CD8-positive, alpha-beta memory T cell (primary cell): ENCODE measurements around the gene ENOSF1. TPM values are rescaled to one million over a fixed set of nuclear protein-coding genes. Genes with fewer than 3 reads are reported as not detected.

ENCODE experiments used
- CTCF ChIA-PET: fragments of 350-600 bp; sonication (Branson Sonifier 250); formaldehyde crosslinking; loops from one replicate; lab custom pipeline; 2021; ENCODE audit warnings: antibody characterized with exemption; lab: Charles Lee
- POLR2A ChIA-PET: fragments of 350-600 bp; sonication (Branson Sonifier 250); formaldehyde crosslinking; loops from one replicate; lab custom pipeline; 2021; ENCODE audit warnings: antibody characterized with exemption; lab: Charles Lee
- DNase-seq, 5 donors: peaks; one replicate each; pipeline versions ENCODE4 v3.0.0 to v3.0.0-alpha.2; 2020 to 2022; ENCODE audit warnings: mixed read lengths in 1 of 5
- H3K27ac ChIP-seq: one replicate; pipeline ENCODE4 v1.7.0; 2013; ENCODE audit warnings: low read depth, mild to moderate bottlenecking, low read length, moderate library complexity
- H3K27me3 ChIP-seq: 2 replicates; pipeline ENCODE4 v1.7.0; 2013; ENCODE audit warnings: low read length, mild to moderate bottlenecking; ENCODE audit not compliant: insufficient read depth, poor library complexity, severe bottlenecking
- H3K36me3 ChIP-seq: 2 replicates; pipeline ENCODE4 v1.7.0; 2013; ENCODE audit warnings: mild to moderate bottlenecking, low read length, moderate library complexity; ENCODE audit not compliant: insufficient read depth
- H3K4me1 ChIP-seq: 2 replicates; pipeline ENCODE4 v1.7.0; 2013; ENCODE audit warnings: mild to moderate bottlenecking, low read length, moderate library complexity; ENCODE audit not compliant: insufficient read depth
- H3K4me3 ChIP-seq: 2 replicates; pipeline ENCODE4 v1.7.0; 2013; ENCODE audit warnings: mild to moderate bottlenecking, low read length
- H3K9me3 ChIP-seq: 2 replicates; pipeline ENCODE4 v1.7.0; 2013; ENCODE audit warnings: mild to moderate bottlenecking, low read length
- H3K27ac Mint-ChIP-seq, 8 donors: one replicate each; pipeline ENCODE4 v1.8.0; 2020 to 2021; ENCODE audit warnings: mixed read lengths in 8 of 8, mild to moderate bottlenecking in 6 of 8, inconsistent platforms in 3 of 8, moderate library complexity in 3 of 8
- H3K27me3 Mint-ChIP-seq, 2 donors: one replicate each; pipeline ENCODE4 v1.8.0; 2020 to 2021; ENCODE audit warnings: mixed read lengths in 2 of 2, mild to moderate bottlenecking in 1 of 2, moderate library complexity in 1 of 2
- H3K36me3 Mint-ChIP-seq, 3 donors: one replicate each; pipeline ENCODE4 v1.8.0; 2020 to 2021; ENCODE audit warnings: mixed read lengths in 3 of 3, inconsistent platforms in 1 of 3, mild to moderate bottlenecking in 1 of 3
- H3K4me1 Mint-ChIP-seq, 3 donors: one replicate each; pipeline ENCODE4 v1.8.0; 2020 to 2021; ENCODE audit warnings: mixed read lengths in 3 of 3, inconsistent platforms in 1 of 3, mild to moderate bottlenecking in 1 of 3
- H3K4me3 Mint-ChIP-seq, 7 donors: one replicate each; pipeline ENCODE4 v1.8.0; 2020 to 2021; ENCODE audit warnings: mixed read lengths in 7 of 7, mild to moderate bottlenecking in 6 of 7, moderate library complexity in 4 of 7, inconsistent platforms in 2 of 7
- H3K9me3 Mint-ChIP-seq, 5 donors: one replicate each; pipeline ENCODE4 v1.8.0; 2020 to 2022; ENCODE audit warnings: mixed read lengths in 5 of 5, mild to moderate bottlenecking in 3 of 5, moderate library complexity in 2 of 5, inconsistent platforms in 1 of 5
- polyA plus RNA-seq: library from polyadenylated mRNA; unstranded; fragments of 300-500 nt; fragmentation: Illumina TruSeq; gene quantifications from one replicate; pipeline ENCODE4 v1.2.3, GENCODE V29; 2021
- total RNA-seq, 2 experiments: library from RNA; stranded (reverse); gene quantifications; one replicate each; pipeline ENCODE4 v1.2.3, GENCODE V29; 2021

Gene ENOSF1
- total and polyA plus RNA-seq, 3 experiments from 2014 or later: 13.2 to 50.8 (median 45.9) TPM

DNA sequence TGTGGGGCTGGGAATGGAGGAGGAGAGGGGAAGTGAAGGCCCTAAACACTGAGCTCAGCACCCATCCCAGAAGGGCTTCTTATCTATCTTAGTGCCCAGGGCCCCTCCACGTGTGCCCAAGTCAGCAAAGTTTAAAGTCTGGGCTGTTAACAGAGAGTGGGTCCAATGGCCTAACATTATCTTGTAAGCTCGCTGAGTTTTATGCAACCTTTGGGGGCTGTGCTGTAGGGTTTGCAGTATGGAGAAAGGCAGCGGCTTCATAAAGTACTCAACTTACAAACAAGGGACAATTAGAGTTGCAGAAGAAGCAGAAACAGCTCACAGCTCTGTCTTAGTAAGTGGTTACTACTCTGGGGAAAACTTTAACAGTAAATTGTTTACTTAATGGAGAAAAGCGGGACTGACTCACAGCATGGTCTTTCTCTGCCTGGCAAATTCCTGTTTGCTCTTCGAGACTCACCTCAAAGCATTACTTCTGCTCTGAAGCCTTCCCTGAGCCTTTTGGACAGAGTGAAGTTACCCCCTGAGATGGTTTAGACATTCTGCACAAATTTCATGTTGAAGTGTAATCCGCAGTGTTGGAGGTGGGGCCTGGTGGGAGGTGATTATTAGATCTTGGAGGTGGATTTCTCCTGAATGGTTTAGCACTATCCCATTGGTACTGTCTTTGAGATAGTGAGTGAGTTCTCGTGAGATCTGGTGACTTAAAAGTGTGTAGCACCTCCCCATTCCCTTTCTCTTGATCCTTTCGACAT is 9.0 kb downstream of the ENOSF1 start:
- Mint-ChIP-seq H3K4me1 (peaks cover 10 to 34% (median 28%) of the 10 kb centered on the region in 3 donors), H3K36me3 (peaks cover 0 to 58% (median 18%) of the 10 kb centered on the region in 3 donors), H3K9me3 (no peaks in the 10 kb centered on the region), H3K27ac (peak overlapping the region in 7 of 8 donors; percentile 3 to 64 (median 47)), H3K27me3 (peaks cover 0 to 1% of the 10 kb centered on the region in 2 donors), H3K4me3 (no peak overlapping the region)
- CTCF ChIA-PET: no interaction called here
- Histone ChIP-seq H3K4me1 (no peaks in the 10 kb centered on the region), H3K27ac (no peak overlapping the region), H3K36me3 (no peaks in the 10 kb centered on the region), H3K4me3 (no peak overlapping the region), H3K27me3 (no peaks in the 10 kb centered on the region), H3K9me3 (no peaks in the 10 kb centered on the region)
- no peak for DNase-seq
- POLR2A ChIA-PET: no interaction called here

DNA sequence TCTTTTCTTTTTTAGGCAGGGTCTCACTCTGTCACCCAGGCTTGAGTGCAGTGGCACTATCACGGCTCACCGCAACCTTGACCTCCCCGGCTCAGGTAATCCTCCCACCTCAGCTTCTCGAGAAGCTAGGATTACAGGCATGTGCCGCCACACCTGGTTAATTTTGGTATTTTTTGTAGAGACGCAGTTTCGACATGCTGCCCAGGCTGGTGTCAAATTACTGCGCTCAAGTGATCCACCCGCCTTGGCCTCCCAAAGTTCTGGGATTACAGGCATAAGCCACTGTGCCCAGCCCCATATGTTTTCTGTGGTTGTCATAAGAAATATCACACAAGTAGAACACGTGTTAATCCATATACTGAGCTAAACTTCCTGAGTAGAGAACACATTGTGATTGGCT is 14.6 kb downstream of the ENOSF1 start:
- no peaks in the 10 kb centered on the region for H3K27me3 Mint-ChIP-seq
- CTCF ChIA-PET: interaction anchor here (1.6 kb wide), 1 partner anchor 133 kb away, joined by 4 read pairs; no protein-coding TSS in a partner anchor
- peaks cover 1 to 4% (median 2%) of the 10 kb centered on the region in 3 donors for H3K4me1 Mint-ChIP-seq
- Histone ChIP-seq H3K27me3 (no peaks in the 10 kb centered on the region), H3K4me1 (no peaks in the 10 kb centered on the region), H3K36me3 (peaks cover 1% of the 10 kb centered on the region), H3K27ac (no peak overlapping the region), H3K4me3 (no peak overlapping the region), H3K9me3 (no peaks in the 10 kb centered on the region)
- peaks cover 0 to 55% (median 8%) of the 10 kb centered on the region in 3 donors for H3K36me3 Mint-ChIP-seq
- POLR2A ChIA-PET: no interaction called here
- H3K9me3 Mint-ChIP-seq: no peaks in the 10 kb centered on the region
- DNase-seq: no peak
- H3K4me3 Mint-ChIP-seq: no peak overlapping the region
- peak overlapping the region in 1 of 8 donors; percentile 21 for H3K27ac Mint-ChIP-seq

DNA sequence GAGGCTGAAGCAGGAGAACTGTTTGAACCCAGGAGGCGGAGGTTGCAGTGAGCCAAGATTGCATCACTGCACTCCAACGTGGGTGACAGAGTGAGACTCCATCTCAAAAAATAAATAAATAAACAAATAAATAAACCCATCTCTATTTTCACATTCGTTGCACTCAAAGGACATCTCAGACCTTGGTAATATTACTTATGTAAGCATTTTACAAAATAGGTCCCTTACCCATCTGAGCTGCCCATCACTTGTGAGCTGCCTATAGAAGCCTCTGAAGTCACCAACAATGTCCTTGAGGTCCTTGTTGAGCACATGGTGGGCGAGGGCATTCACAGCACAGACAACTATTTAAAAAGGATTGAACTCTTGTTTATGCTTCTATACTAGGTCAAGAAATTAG is 15.4 kb downstream of the ENOSF1 start:
- POLR2A ChIA-PET: no interaction called here
- H3K4me1 ChIP-seq: no peaks in the 10 kb centered on the region
- H3K4me1 Mint-ChIP-seq: peaks cover 0 to 2% (median 0%) of the 10 kb centered on the region in 3 donors

DNA sequence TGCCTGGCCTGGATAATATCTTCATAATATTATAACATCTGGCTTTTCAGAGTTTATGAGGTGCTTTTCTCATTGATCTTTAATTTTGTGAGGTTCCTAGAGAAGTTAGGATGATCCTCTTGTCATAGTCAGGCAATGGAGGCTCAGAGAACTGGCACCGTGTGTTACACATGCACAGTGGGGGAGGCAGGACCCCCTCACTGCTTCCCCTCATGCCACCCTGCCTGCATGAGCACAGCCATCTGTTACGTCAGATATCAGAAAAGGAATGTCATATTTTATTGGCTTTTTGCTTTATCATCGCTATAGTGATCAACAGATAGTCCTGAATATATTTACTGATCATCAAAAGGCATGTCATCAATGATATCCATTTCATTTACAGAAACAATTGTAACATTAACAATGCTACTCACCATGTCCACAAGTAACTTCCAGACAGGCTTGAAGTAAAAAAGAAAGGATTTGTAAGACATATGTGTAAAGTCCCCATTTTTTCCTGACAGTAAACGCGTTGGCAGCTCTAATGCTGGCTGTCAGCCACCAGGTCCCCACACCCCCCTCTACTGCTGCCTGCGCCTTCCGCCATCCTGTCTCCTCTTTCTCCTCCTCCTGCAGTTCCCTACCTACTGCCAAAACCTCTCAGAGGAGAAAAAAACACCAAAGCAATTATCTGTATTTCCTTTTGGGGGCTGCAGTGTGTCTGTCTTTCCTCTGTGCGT is 18.8 kb downstream of the ENOSF1 start:
- no peak for DNase-seq
- Mint-ChIP-seq H3K4me1 (peaks cover 0 to 2% (median 0%) of the 10 kb centered on the region in 3 donors), H3K27ac (peak overlapping the region in 3 of 8 donors; percentile 35 to 79 (median 47)), H3K27me3 (no peaks in the 10 kb centered on the region), H3K4me3 (no peak overlapping the region), H3K9me3 (no peaks in the 10 kb centered on the region), H3K36me3 (peaks cover 0 to 60% (median 5%) of the 10 kb centered on the region in 3 donors)
- H3K9me3 ChIP-seq: no peaks in the 10 kb centered on the region
- CTCF ChIA-PET: no interaction called here
- no peak overlapping the region for H3K4me3 ChIP-seq
- H3K27ac ChIP-seq: no peak overlapping the region
- no peaks in the 10 kb centered on the region for H3K27me3 ChIP-seq
- peaks cover 3% of the 10 kb centered on the region for H3K36me3 ChIP-seq
- POLR2A ChIA-PET: interaction anchor here (0.8 kb wide), 1 partner anchor 9 kb away, joined by 3 read pairs; no protein-coding TSS in a partner anchor
- H3K4me1 ChIP-seq: no peaks in the 10 kb centered on the region

More for the DNA sequence above, 15.4 kb downstream of the ENOSF1 start:
- CTCF ChIA-PET: no interaction called here
- no peak for DNase-seq
- Histone ChIP-seq H3K27me3 (no peaks in the 10 kb centered on the region), H3K27ac (no peak overlapping the region), H3K4me3 (no peak overlapping the region), H3K36me3 (peaks cover 3% of the 10 kb centered on the region), H3K9me3 (no peaks in the 10 kb centered on the region)
- Mint-ChIP-seq H3K27ac (peak overlapping the region in 1 of 8 donors; percentile 79), H3K9me3 (no peaks in the 10 kb centered on the region), H3K27me3 (no peaks in the 10 kb centered on the region), H3K36me3 (peaks cover 0 to 58% (median 7%) of the 10 kb centered on the region in 3 donors), H3K4me3 (no peak overlapping the region)

DNA sequence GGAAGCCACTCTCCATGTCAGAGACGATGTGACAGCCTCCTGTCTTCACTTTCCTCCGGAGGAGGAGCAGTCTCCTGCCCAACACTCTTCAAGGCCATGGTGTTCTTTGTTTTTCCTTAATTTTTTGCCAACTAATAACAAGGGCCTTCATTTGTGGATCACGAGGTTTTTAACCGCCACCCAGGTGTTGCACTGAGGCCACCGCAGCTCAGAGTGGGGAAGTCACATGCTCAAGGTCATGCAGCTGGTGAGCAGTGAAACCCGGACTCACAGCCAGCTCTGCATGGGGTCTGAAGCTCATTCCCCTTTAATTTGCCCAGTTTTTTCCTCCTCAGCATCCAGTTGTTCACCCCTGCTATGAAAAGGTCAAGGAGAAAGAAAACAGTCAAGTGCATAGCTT is 19.6 kb downstream of the ENOSF1 start:
- peaks cover 0 to 56% (median 5%) of the 10 kb centered on the region in 3 donors for H3K36me3 Mint-ChIP-seq
- Histone ChIP-seq H3K4me3 (no peak overlapping the region), H3K27ac (no peak overlapping the region), H3K4me1 (no peaks in the 10 kb centered on the region), H3K9me3 (no peaks in the 10 kb centered on the region), H3K27me3 (no peaks in the 10 kb centered on the region), H3K36me3 (peaks cover 3% of the 10 kb centered on the region)
- no peaks in the 10 kb centered on the region for H3K9me3 Mint-ChIP-seq
- peaks cover 0 to 2% (median 0%) of the 10 kb centered on the region in 3 donors for H3K4me1 Mint-ChIP-seq
- DNase-seq: no peak
- no peak overlapping the region for H3K4me3 Mint-ChIP-seq
- H3K27me3 Mint-ChIP-seq: no peaks in the 10 kb centered on the region
- H3K27ac Mint-ChIP-seq: peak overlapping the region in 3 of 8 donors; percentile 21 to 47 (median 22)
- ChIA-PET CTCF (no interaction called here), POLR2A (no interaction called here)

DNA sequence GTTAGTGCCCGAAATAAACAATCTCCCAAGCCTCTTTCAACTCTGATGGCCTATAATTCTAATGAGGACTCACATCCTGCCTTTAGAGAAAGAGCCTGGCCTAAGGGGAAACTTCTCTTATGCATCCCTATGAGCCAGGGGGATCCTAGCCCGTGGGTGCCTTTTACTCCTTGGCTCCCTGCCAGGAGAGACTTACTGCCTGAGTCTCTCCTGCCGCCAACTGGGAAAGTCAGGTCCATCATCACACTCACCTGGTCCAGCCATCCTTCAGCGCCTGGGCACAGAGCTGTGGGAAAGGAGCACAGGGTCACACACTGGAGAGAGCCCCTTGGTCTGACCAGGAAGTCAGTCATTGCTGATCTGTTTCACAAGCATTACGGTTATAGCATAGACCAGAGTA is 24.1 kb downstream of the ENOSF1 start:
- ChIA-PET POLR2A (no interaction called here), CTCF (no interaction called here)
- Histone ChIP-seq H3K9me3 (no peaks in the 10 kb centered on the region), H3K4me1 (no peaks in the 10 kb centered on the region), H3K27me3 (no peaks in the 10 kb centered on the region), H3K27ac (no peak overlapping the region), H3K4me3 (no peak overlapping the region), H3K36me3 (peaks cover 3% of the 10 kb centered on the region)
- no peak overlapping the region for H3K4me3 Mint-ChIP-seq
- H3K4me1 Mint-ChIP-seq: no peaks in the 10 kb centered on the region
- no peaks in the 10 kb centered on the region for H3K27me3 Mint-ChIP-seq
- no peak for DNase-seq
- H3K36me3 Mint-ChIP-seq: peaks cover 0 to 54% (median 11%) of the 10 kb centered on the region in 3 donors
- peak overlapping the region in 2 of 8 donors; percentile 66 to 90 for H3K27ac Mint-ChIP-seq
- H3K9me3 Mint-ChIP-seq: no peaks in the 10 kb centered on the region

DNA sequence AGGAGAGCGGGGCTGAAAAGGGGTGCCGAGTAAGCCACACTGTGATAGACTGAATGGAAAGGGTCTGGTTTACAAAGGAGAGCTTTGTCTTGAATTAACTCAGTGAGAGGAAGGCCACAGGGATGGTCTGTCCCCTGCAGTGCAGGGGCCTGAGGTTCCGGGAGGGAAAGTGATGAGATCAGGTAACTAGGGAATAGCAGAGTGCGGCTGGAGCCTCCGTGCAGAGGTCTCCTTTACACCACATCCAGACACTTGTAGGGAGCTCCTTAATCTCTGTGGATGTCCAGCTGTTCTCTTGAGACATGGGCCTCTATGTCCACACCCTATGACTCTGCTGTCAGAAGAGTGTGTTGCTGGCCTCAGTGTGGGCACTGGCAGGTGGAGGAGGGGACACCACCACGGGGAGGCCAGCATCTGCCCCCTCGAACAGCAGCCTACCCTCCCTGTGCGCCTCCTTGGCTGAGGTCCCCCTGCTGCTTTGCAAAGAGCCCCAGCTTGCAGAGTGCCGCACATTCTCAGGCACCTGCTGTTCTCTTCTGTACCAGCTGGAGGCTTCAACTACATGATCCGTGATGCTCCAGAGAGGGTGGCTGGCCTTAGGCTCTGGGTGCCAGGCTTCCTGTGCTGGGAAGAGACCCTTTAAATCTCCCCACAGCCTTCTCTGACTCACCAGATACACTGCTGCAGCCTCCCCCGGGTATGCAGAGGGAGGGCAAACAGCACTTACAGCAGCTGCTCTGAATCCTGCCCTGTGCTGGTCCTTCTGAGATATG is 25.9 kb downstream of the ENOSF1 start:
- no peaks in the 10 kb centered on the region for H3K27me3 ChIP-seq
- peaks cover 3 to 54% (median 13%) of the 10 kb centered on the region in 3 donors for H3K36me3 Mint-ChIP-seq
- peaks cover 10% of the 10 kb centered on the region for H3K4me1 ChIP-seq
- H3K4me3 ChIP-seq: no peak overlapping the region
- CTCF ChIA-PET: interaction anchor here (1.4 kb wide), 1 partner anchor 14 kb away, joined by 3 read pairs; no protein-coding TSS in a partner anchor
- H3K27me3 Mint-ChIP-seq: no peaks in the 10 kb centered on the region
- H3K36me3 ChIP-seq: no peaks in the 10 kb centered on the region
- no peak overlapping the region for H3K27ac ChIP-seq
- no peak overlapping the region for H3K4me3 Mint-ChIP-seq
- H3K9me3 ChIP-seq: no peaks in the 10 kb centered on the region
- H3K27ac Mint-ChIP-seq: peak overlapping the region in 2 of 8 donors; percentile 38 to 58
- no peak for DNase-seq
- POLR2A ChIA-PET: no interaction called here
- H3K9me3 Mint-ChIP-seq: no peaks in the 10 kb centered on the region
- H3K4me1 Mint-ChIP-seq: peaks cover 9 to 15% (median 10%) of the 10 kb centered on the region in 3 donors
